Body of pancreas (tissue), 4 donors: ENCODE measurements around the gene NEDD4L. TPM values are rescaled to one million over a fixed set of nuclear protein-coding genes. Genes with fewer than 3 reads are reported as not detected.

Experiments
- ATAC-seq: fragments of 150-250 bp; one replicate; pipeline ENCODE4 v1.9.1; 2016
- DNase-seq, 4 donors: peaks; one replicate each; pipeline ENCODE4 v3.0.0-alpha.2; 2019
- H3K27ac ChIP-seq, 4 donors: fragments of 200-600 bp; sonication (generic); 1 replicate in 3 of 4; 2 replicates in 1 of 4; pipeline versions ENCODE4 v1.5.1 to v1.6.1; 2016 to 2019; ENCODE audit warnings: mild to moderate bottlenecking in 1 of 4, mixed read lengths in 1 of 4, moderate library complexity in 1 of 4
- H3K27me3 ChIP-seq, 2 donors: fragments of 200-600 bp; sonication (generic); one replicate each; pipeline ENCODE4 v1.6.0; 2016; ENCODE audit warnings: mild to moderate bottlenecking in 1 of 2
- H3K36me3 ChIP-seq, 2 donors: fragments of 200-600 bp; sonication (generic); replicated peaks in 1 of 2; 2 replicates each; pipeline ENCODE4 v1.5.1; 2016; ENCODE audit warnings: low read depth in 2 of 2; ENCODE audit not compliant: insufficient read depth in 1 of 2
- H3K4me1 ChIP-seq: fragments of 200-600 bp; sonication (generic); one replicate; pipeline ENCODE4 v1.6.0; 2016
- H3K4me3 ChIP-seq, 2 donors: fragments of 200-600 bp; sonication (generic); 1 replicate in 1 of 2; 2 replicates in 1 of 2; pipeline ENCODE4 v1.5.1; 2016 to 2019
- H3K9me3 ChIP-seq, 3 donors: fragments of 200-600 bp; sonication (generic); 1 replicate in 2 of 3; 2 replicates in 1 of 3; pipeline ENCODE4 v1.5.1; 2016
- POLR2A ChIP-seq, 3 donors: fragments of 450-650 bp; IDR thresholded peaks; one replicate each; pipeline ENCODE4 v1.6.1; 2016; ENCODE audit warnings: antibody characterized with exemption in 3 of 3, mild to moderate bottlenecking in 2 of 3
- WGBS, 2 donors: methylation state at CpG; one replicate each; pipeline ENCODE4 v1.1.5; 2017; 5-methylcytosine and 5-hydroxymethylcytosine counted together
- intact Hi-C: fragments of 100-400 bp; cut with DNase I; formaldehyde crosslinking; loops from one replicate; pipeline ENCODE4 v1.15.1; 2023
- total RNA-seq, 2 donors: library from RNA; depleted of rRNA; stranded (reverse); fragments of >200 nt; gene quantifications; one replicate each; pipeline ENCODE4 v1.1.0, GENCODE V29; 2016
- TF ChIP-seq, protein P1 (sequence below), 7 experiments: fragments of 450-650 bp in 4 of 7; fragments of 200-600 bp in 3 of 7; sonication (generic) in 3 of 7; IDR thresholded peaks; one replicate each; pipeline ENCODE4 v1.5.1; 2016 to 2019; ENCODE audit warnings: antibody characterized with exemption in 7 of 7

NEDD4L gene
- total RNA-seq, 2 donors from 2014 or later, result 105 to 108 TPM

- WGBS, 2 donors, result 67 to 86% methylated on average over 5 of the region's 5 CpGs
- Histone ChIP-seq H3K36me3 (no peaks in the 10 kb centered on the region), H3K4me1 (peaks cover 29% of the 10 kb centered on the region), H3K27me3 (no peaks in the 10 kb centered on the region), H3K9me3 (no peaks in the 10 kb centered on the region), H3K4me3 (no peak overlapping the region), H3K27ac (no peak overlapping the region)
- TF ChIP-seq, protein P1, sequence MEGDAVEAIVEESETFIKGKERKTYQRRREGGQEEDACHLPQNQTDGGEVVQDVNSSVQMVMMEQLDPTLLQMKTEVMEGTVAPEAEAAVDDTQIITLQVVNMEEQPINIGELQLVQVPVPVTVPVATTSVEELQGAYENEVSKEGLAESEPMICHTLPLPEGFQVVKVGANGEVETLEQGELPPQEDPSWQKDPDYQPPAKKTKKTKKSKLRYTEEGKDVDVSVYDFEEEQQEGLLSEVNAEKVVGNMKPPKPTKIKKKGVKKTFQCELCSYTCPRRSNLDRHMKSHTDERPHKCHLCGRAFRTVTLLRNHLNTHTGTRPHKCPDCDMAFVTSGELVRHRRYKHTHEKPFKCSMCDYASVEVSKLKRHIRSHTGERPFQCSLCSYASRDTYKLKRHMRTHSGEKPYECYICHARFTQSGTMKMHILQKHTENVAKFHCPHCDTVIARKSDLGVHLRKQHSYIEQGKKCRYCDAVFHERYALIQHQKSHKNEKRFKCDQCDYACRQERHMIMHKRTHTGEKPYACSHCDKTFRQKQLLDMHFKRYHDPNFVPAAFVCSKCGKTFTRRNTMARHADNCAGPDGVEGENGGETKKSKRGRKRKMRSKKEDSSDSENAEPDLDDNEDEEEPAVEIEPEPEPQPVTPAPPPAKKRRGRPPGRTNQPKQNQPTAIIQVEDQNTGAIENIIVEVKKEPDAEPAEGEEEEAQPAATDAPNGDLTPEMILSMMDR (IDR thresholded peaks at IDR 0.05), result no peak
- no peak for TF ChIP-seq POLR2A (IDR thresholded peaks at IDR 0.05)
- intact Hi-C loops, result no loop called here
- no peak for ATAC-seq
- DNase-seq, result no peak
Measured at GRCh38 chr18:58201268-58201667, 157.2 kb downstream of the NEDD4L start.

DNA sequence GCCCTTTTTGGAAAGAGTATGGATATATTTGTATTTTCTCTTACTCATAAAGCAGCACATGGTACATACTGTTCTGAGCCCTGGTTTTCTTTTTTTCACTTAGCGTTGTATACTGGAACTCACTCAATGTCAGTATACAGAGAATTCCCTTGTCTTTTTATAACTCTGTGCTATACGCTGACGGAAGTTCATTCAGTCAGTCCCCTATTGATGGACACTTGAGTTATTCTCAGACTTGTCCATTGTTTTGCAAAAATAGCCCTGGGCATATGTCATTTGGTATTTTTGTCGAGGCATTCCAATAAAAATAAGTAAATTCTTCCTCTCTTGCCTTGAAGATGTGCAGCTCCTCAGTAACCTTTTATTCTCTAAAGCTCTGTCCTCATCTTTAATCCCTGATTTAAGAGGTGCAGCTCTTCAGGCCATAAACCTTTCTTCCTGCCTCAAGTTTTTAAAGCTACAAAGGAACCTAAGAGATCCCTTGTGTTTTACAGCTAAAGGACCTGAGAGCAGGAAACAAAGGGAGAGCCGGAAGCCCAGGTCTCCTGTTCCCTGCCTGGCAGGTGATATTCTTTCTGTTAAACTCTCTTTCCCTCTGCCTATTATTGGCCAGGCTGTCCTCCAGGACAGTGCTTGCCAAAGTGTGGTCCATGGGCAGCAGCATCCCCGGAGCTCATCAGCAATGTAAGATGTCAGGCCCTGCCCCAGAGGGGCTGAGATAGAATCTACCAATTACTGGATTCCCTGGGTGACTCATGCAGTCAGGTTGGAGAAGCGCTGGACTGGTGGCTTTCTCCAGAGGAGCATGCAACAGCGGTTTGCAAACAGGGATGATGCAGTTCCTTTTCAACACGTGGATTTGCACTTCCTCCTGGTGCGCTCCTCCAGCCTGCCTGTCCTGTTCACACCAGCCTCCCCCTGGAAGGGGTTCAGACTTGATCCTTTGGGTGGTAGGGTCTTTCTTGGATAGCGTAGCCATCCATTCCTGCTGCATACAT, 158.0 kb downstream of the NEDD4L start:
- H3K36me3 ChIP-seq, result no peaks in the 10 kb centered on the region
- DNase-seq (no peak), ATAC-seq (no peak)
- no peaks in the 10 kb centered on the region for H3K9me3 ChIP-seq
- peaks cover 25% of the 10 kb centered on the region for H3K4me1 ChIP-seq
- intact Hi-C loops, result no loop called here
- H3K27ac ChIP-seq, result peak overlapping the region in 1 of 4 donors; percentile 11
- H3K4me3 ChIP-seq, result no peak overlapping the region
- TF ChIP-seq, protein P1 (IDR thresholded peaks at IDR 0.05), result no peak
- no peak for TF ChIP-seq POLR2A (IDR thresholded peaks at IDR 0.05)
- H3K27me3 ChIP-seq, result no peaks in the 10 kb centered on the region
- whole genome bisulfite sequencing, 2 donors, result 85% methylated on average over 11 of the region's 11 CpGs

GRCh38 chr18:58204776-58205442, 160.9 kb downstream of the NEDD4L start:
- Histone ChIP-seq H3K9me3 (no peaks in the 10 kb centered on the region), H3K27ac (peak overlapping the region in 1 of 4 donors; percentile 22), H3K27me3 (no peaks in the 10 kb centered on the region), H3K4me1 (peaks cover 34% of the 10 kb centered on the region), H3K4me3 (no peak overlapping the region), H3K36me3 (no peaks in the 10 kb centered on the region)
- WGBS, 2 donors, result 37 to 49% methylated on average over 3 of the region's 3 CpGs
- intact Hi-C loops, result no loop called here
- TF ChIP-seq, protein P1 (IDR thresholded peaks at IDR 0.05), result no peak
- no peak for TF ChIP-seq POLR2A (IDR thresholded peaks at IDR 0.05)
- ATAC-seq (peak; percentile 45), DNase-seq (no peak)

- TF ChIP-seq, protein P1 (IDR thresholded peaks at IDR 0.05), result no peak
- no peak for TF ChIP-seq POLR2A (IDR thresholded peaks at IDR 0.05)
- no peaks in the 10 kb centered on the region for H3K9me3 ChIP-seq
- no peaks in the 10 kb centered on the region for H3K27me3 ChIP-seq
- no peaks in the 10 kb centered on the region for H3K36me3 ChIP-seq
- ATAC-seq (peak; percentile 64), DNase-seq (peak in 1 of 4 donors; percentile 32)
- WGBS, 2 donors, result 77 to 81% methylated on average over 6 of the region's 6 CpGs
- peaks cover 34% of the 10 kb centered on the region for H3K4me1 ChIP-seq
- H3K27ac ChIP-seq, result peak overlapping the region in 1 of 4 donors; percentile 22
- no peak overlapping the region for H3K4me3 ChIP-seq
- intact Hi-C loops, result no loop called here
Measured at GRCh38 chr18:58205443-58206160, 161.6 kb downstream of the NEDD4L start.
